CD1c-positive myeloid dendritic cell (primary cell): ENCODE data around the gene SPECC1L.
"Not testable (repeated sequence)": the region's sequence is repeated elsewhere in the genome, so short reads cannot be mapped to it uniquely, and the experiment has no call there.

Experiments used
- DNase-seq: peaks from one replicate; pipeline ENCODE4 v3.0.0-alpha.2; 2016; ENCODE audit errors: extremely low spot score

The SPECC1L gene

GRCh38 chr22:24270556-24271385, at the start of gene SPECC1L:
SPECC1L (plus strand) TSS chr22:24270831; CDS start chr22:24302232, 31,401 bp downstream.
- DNase-seq = peak; percentile 96

DNA sequence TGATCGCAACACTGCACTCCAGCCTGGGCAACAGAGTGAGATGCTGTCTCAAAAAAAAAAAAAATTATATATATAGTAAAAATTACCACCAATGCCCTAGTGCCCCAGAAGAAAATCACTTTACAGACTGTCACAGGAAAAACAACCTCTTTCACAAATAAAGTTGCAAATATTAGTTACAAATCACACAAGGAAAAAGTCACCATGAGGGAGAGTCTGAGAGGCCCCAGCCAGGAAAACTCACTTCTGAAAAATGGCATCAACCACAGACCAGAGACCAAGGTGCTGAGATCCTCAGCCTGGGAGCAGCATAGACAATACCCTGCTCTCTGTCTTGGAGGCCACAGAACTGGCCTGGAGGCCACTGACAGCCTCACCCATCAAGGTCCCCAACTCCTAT, 46.2 kb upstream of the SPECC1L start:
- DNase-seq = no peak

DNA sequence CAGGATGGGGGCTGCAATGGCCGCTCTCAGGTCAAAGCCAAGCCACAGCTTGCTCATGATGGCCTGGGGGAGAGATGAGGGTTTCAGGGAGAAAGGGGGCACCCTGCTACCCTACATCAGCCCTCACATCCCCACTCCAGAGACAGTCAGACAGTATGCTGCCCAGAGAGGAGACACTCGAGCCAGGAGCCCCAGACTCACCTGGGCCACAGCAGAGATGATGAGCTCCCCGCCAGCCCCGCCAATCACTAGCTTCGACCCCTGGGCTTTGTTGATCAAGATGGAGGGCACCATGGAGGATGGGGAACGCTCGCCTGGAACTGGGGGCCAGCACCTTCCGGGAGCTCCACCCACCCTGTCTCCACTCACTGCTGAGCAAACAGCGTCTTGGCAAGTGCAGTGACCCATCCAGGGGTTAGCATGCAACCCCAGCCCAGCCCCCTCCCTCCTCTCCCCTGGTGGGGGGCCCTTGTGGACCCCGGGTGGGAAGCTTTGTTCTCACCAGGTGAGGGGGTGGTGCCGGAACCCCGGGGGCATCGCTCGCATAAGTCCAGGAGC, 45.5 kb upstream of the SPECC1L start:
- no peak for DNase-seq

GRCh38 chr22:24225951-24226350, 44.7 kb upstream of the SPECC1L start:
- no peak for DNase-seq

DNA sequence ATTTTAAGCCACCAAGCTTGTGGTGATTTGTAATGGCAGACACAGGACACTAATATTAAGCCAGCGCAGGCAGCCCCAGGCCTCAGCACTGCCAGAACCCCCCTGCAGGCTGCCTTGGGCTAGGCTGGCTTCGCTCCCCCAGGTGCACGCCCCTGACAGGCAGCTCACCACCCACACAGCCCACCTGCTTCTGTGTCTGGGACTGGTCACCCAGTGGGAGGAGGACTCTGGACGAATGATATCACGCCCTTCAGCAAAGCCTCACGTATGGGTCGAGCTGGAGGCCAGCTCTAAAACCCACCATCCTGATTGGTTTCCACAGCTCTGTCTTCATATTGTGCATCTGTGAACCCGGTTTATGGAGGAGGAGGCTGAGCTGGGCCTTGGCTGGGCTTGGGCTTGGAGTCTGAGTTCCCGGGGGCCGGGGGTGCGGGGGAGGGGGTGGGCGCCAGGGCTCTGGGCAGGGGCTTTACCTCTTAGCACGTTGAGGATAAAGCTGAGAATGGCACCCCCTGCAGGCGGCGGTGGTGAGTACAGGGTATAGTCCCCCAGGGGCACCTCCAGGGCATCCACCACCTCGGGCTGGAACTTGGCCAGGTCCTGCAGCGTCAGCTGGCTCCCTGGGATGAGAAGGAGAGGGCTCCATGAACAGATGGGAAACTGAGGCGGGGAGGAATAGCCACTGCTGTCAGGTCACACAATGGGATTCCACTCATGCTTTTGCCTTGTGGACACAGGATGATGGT, 39.5 kb upstream of the SPECC1L start:
- DNase-seq = peak; percentile 64

- DNase-seq = no peak
Measured at GRCh38 chr22:24231706-24232105, 38.9 kb upstream of the SPECC1L start.

DNA sequence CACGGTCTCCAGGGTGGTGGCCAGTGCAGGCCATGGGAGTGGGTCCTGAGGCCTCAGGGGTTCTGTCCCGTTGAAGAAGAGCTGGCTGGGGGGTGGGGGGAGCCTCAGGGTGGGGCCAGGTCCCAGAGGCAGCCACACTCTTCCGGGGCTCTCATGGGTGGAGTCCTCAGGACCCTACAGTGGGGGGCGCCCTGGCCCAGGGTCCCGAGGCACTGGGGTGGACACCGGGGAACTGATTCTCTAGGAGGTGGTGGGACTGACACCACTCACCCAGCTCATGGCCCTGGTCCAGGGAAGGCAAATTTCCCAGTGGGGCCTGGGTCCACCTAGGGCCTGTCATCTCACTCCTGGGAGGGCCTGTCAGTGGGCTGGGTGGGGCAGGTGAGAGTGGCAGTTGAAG, 38.5 kb upstream of the SPECC1L start:
- DNase-seq = no peak

DNA sequence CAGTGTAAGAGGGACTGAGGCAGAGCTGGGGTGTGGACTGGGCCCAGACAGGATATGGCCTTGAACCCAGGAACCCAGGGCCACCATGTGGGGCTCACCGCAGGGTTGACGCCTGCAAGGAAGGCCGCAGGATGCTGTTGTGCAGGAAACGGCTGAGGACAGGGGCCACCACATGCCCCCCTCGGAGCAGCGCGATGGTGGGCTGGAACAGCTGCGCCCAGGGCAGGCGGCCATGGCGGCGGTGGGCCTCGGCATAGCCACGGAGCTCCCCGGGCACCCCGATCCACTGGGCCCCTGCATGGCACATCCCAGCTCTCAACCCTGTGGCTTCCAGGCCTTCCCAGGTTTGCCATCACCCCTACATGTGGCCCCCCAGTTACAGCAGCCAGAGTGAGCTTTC, 37.9 kb upstream of the SPECC1L start:
- no peak for DNase-seq

GRCh38 chr22:24233235-24233634, 37.4 kb upstream of the SPECC1L start:
- DNase-seq = no peak

GRCh38 chr22:24233816-24234215, 36.8 kb upstream of the SPECC1L start:
- no peak for DNase-seq

GRCh38 chr22:24235315-24235714, 35.3 kb upstream of the SPECC1L start:
- DNase-seq = no peak

DNA sequence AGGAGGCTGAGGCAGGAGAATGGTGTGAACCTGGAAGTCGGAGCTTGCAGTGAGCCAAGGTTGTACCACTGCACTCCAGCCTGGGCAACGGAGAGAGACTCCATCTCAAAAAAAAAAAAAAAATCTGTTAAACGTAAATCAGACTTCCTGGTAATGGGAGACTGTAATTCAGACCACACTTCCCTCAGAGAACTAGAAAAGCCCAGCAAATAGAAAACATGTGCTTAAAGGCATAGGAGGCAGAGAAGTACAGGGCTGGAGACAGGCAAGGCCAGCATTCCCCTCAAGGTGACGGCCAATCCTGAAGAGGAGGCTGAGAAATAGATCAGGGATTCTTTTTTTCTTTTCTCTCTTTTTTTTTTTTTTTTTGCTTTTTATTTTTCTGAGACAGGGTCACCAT, 34.0 kb upstream of the SPECC1L start:
- DNase-seq = no peak

GRCh38 chr22:24238101-24238694, 32.4 kb upstream of the SPECC1L start:
- DNase-seq = not testable (repeated sequence)

DNA sequence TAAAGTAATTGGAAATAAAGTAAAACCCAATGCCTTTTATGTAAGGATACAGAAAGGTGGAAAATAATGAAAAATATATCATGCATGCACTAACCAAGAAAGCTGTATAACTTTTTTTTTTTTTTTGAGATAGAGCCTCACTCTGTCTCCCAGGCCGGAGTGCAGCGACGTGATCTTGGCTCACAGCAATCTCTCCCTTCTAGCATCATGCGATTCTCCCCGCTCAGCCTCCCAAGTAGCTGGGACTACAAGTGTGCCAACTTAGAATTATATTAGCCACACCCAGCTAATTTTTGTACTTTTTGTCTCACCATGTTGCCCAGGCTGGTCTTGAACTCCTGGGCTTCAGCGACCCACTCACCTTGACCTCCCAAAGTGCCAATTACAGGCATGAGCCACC, 30.2 kb upstream of the SPECC1L start:
- DNase-seq = no peak

DNA sequence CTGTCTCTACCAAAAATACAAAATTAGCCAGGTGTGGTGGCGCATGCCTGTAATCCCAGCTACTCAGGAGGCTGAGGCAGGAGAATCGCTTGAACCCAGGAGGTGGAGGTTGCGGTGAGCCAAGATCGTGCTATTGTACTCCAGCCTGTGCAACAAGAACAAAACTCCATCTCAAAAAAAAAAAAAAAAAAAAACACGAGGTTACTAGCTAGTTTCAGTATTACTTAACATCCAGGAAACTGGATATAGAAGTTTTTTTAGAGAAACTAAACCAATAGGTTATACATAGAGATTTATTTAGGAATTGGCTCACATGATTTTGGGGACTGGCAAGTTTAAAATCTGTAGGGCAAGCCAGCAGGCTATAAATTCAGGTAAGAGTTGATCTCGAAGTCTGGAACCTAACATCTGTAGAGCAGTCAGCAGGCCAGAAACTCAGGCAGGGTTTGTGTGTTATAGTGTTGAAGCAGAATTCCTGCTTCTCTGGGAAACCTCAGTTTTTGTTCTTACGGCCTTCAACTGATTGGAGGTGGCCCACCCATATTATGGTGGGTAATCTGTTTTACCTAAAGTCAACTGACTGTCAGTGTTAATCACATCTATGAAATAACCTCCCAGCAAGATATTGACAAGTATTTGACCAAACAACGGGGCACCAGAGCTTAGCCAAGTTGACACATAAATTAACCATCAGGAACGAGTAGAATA, 29.5 kb upstream of the SPECC1L start:
- peak; percentile 46 for DNase-seq

GRCh38 chr22:24243417-24243816, 27.2 kb upstream of the SPECC1L start:
- DNase-seq = peak; percentile 21

GRCh38 chr22:24244144-24244787, 26.4 kb upstream of the SPECC1L start:
- peak; percentile 31 for DNase-seq

DNA sequence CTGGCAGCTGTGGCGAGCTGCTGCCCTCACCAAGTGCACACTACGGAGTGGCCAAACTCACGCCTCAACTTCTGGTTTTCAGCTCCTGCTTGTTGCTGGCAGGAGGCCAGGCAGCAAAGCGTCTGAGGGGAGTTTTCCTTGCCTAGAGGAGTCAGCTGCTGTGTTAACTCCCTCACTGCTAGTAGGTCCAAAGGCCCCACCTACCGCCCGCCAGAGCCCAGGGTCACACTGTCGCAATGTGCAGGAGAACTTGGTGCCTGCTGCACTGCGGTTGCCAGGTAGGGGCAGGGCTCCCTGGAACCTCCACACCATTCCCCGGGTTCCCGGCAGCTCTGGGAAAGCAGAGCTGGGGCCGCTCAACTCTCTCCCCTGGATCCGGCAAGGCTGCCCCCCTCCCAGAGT, 25.6 kb upstream of the SPECC1L start, which contains the start of gene GGT5:
GGT5 (minus strand) TSS at position 53 of the 402 bp plus-strand sequence. CDS start 357 bp downstream, outside the sequence.
- DNase-seq = not testable (repeated sequence)

DNA sequence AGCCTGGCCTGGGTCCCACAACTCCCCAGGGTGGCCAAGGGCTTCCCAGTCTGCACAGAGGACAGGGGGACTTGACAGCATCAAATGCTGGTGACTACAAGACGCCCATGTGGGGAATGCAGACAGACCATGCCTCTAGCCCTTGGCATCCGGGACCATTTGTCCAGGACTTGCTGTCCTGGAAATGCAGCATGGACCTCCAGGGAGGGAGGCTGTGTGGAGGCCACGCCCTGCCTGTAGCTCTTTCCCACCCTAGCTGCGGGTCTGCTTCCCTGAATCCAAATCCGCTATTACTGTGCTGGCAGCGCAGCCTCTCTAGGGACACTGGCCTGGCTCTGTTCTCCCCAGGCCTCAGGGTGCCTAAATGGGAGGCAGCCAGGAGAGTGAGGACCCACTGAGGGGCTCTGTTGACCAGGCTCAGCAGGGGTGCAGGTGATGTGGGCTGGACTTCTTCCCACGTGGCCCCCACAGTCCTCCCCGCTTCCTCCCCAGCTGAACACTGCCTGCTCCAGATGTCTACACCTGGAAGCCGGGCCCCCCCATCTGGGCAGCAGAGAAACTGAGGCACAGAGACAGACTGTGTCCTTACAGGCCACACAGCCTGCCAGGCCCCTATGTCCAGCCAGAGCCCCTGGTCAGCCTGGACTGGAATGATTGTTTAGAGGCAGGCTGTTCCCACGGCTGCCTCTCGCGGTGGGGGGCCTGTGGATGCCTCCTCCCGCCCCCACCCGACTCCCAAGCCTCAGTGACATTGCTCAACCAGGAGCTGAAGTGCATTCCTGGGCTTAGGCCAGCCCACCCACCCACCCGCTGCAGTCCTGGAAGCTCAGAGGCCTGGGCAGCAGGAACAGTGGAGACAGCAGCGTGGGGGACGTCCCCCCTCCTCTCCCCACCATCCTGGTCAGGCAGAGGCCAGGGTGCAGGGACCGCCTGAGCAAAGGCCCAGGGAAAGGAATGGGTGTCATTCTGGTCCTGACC, 24.8 kb upstream of the SPECC1L start:
- DNase-seq = not testable (repeated sequence)

- DNase-seq = no peak
Measured at GRCh38 chr22:24247011-24247507, 23.6 kb upstream of the SPECC1L start.
